DMS114 treated with DMSO at 0.1 percent for 48 hours (cell line): ENCODE data around the gene PNPO.
A peak's percentile ranks its signal among the peaks of the same experiment; 100 is the strongest.
"Not testable (repeated sequence)": the region's sequence is repeated elsewhere in the genome, so short reads cannot be mapped to it uniquely, and the experiment has no call there.

ENCODE experiments used
- DNase-seq: peaks from one replicate; lab custom pipeline; 2025; ENCODE audit not compliant: unreplicated experiment; lab: John Stamatoyannopoulos, UW

Gene PNPO

DNA sequence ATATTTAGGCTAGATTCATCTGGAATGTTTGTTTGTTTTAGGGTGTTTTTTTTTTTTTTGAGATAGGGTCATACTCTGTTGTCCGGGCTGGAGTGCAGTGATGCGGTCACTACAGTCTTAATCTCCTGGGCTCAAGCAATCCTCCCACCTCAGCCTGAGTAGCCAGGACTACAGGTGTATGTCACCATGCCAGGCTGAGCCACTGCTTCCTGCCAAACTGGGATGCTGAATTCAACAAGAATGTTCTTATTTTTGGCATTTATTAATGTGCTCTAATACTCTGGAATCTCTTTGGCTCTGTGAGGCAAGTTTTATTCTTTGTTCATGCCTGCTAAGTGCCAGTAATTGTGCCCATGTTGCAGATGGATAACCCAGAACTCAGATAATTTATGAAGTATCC lies 23.8 kb upstream of the PNPO start:
- DNase-seq, result no peak

- no peak for DNase-seq
Measured at GRCh38 chr17:47918006-47918405, 23.4 kb upstream of the PNPO start.

DNA sequence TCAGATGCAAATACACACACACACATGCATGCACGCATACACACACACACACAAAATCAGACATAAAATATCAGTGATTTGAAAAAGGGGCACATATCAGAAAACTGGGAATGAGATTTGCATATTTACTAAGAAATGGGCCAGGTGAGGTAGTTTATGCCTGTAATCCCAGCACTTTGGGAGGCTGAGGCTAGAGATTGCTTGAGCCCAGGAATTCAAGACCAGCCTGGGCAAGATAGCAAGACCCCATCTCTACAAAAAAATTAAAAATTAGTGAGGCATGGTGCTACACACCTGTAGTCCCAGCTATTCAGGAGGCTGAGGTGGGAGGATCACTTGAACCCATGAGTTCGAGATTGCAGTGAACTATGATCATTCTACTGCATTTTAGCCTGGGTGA lies 22.4 kb upstream of the PNPO start:
- no peak for DNase-seq

- DNase-seq, result not testable (repeated sequence)
Measured at GRCh38 chr17:47919889-47920288, 21.5 kb upstream of the PNPO start.

DNA sequence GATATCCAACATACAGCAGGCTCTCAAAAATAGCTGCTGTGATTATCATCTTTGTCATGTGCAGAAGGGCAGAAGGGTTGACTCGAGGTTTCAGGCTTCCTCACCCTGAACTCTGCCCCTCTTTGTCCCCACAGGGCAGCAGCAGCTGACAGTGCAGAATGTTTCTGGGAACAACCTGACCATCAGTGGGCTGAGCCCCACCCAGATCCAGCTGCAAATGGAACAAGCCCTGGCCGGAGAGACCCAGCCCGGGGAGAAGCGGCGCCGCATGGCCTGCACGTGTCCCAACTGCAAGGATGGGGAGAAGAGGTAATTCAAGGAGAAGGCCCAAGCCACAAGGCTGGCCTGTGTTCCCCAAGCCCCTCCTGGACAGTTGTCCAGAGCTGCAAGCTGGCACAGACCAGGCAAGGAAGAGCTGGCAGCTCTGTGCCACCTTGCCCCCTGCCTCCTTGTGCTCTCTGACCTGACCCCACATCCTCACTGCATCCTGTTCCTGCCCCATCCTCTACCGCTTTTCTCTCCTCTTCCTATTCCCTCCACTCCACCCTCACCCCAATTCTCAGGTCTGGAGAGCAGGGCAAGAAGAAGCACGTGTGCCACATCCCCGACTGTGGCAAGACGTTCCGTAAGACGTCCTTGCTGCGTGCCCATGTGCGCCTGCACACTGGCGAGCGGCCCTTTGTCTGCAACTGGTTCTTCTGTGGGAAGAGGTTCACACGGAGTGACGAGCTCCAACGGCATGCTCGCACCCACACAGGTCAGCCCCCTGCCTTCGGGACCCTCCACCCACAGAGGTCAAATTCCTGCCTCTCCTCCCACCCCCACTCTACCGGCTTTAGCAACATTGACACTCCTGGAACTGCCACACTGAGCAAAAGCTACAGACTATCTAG lies 16.3 kb upstream of the PNPO start:
- DNase-seq, result no peak

GRCh38 chr17:47925678-47925988 lies 15.7 kb upstream of the PNPO start:
- DNase-seq, result no peak

DNA sequence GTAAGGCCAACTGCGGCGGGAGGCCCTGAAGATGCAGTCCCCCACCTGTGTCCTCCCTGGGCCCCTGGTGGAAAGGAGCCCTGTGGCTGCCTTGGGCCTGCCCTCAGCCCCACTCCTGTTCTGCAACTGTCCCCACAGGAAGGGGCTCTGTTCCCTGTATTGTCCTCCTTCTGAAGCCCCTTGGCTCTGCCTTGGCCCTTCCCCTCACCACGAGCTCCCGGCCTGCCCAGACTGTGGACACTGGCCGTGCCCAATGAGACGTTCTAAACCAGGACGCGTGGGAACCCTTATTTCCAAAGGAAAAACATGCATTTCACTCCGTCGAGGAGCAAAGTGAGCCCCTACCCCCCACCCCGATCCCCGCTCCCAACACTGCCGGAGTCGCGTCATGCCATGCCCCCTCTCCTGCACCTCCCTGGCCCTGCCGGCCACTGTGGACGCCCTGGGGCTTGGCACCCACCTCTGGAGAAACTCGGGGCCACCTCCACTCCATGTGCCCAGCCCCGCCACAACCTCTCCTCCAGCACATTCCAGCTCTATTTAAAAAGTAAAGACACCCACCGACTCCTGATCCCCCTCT lies 13.5 kb upstream of the PNPO start:
- DNase-seq, result no peak

DNA sequence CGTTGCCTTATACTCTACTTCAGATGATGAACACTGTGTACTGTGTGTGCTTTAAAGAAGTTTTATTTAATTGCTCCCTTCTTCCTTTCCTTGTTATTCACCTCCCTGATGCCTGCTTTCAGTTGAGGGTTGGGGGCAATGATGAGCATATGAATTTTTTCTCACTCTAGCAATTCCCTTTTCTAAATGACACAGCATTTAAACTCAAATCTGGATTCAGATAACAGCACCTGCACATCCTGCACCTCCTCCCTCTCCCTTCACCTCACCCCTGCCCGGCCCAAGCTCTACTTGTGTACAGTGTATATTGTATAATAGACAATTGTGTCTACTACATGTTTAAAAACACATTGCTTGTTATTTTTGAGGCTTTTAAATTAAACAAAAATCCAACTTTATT lies 13.0 kb upstream of the PNPO start:
- no peak for DNase-seq

- no peak for DNase-seq
Measured at GRCh38 chr17:47929218-47930000, 12.0 kb upstream of the PNPO start.

GRCh38 chr17:47931848-47932247 lies 9.5 kb upstream of the PNPO start:
- no peak for DNase-seq

GRCh38 chr17:47934856-47935255 lies 6.5 kb upstream of the PNPO start:
- no peak for DNase-seq

DNA sequence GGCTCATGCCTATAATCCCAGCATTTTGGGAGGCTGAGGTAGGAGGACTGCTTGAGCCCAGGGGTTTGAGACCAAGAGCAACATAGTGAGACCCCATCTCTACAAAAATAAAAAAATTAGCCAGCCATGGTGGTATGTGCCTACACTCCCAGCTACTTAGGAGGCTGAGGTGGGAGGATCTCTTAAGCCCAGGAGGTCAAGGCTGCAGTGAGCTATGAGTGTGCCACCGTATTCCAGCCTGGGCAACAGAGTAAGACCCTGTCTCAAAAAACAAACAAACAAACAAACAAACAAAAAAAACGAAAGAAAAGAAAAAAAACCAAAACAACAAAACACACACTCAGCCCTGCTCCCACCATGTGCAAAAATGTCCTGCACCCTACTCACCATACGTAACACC lies 5.9 kb upstream of the PNPO start:
- DNase-seq, result not testable (repeated sequence)

- no peak for DNase-seq
Measured at GRCh38 chr17:47935961-47936360, 5.4 kb upstream of the PNPO start.

DNA sequence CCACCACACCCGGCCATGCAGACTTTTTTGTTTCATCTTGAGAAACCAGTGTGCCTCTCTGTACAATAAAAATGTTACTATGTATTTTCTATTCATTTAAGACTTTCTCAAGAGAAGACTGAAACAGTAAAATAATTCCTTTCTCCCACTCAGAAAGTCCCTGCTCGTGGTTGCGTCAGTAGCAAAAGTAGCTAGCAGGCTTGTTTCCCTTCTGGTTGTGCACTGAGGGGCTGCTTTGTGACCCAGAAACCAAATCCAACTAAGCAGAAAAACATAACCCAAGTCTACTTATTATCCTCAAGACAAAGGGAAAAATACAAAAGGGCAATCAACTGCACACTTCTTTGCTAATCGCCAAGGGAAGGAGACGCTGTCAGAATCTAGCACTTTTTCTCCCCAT lies 3.4 kb upstream of the PNPO start:
- DNase-seq, result no peak

DNA sequence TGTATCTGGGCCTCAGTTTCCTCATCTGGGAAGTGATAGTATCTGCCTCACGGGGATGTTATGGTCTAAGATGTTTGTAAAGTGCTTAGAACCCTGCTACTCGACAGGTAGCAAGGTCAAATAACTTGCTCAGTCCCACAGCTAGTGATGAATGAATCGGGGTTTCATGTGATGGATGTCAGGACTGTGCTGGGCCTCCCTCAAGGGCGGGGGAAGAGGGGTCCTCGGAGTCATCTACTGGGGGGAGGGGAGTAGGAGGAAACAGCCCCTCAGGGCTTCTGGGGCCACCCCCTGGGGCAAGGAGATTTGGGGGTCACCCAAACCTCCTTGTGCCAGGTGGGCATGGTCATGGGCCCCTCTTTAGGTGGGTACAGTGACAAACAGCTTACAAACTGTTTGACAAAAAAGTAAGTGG lies 732 bp downstream of the PNPO start:
- no peak for DNase-seq

DNA sequence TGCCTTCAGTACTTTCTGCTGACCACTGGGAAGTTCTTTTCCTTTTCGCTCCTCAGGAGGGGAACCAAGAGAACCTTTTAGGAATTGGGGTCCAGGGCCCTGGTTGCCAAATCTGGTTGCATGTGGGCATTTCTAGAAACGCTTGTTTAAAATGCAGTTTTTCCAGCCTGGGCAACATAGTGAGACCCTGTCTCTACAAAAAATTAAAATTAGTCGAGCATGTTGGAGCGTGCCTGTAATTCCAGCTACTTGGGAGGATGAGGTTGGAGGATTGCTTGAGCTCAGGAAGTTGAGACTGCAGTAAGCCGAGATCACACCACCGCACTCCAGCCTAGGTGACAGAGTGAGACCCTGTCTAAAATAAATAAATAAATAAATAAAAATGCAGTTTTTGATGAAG lies 1.2 kb downstream of the PNPO start:
- DNase-seq, result no peak

- DNase-seq, result no peak
Measured at GRCh38 chr17:47945080-47945479, 3.7 kb downstream of the PNPO start.

- no peak for DNase-seq
Measured at GRCh38 chr17:47945529-47946508, 4.4 kb downstream of the PNPO start.

DNA sequence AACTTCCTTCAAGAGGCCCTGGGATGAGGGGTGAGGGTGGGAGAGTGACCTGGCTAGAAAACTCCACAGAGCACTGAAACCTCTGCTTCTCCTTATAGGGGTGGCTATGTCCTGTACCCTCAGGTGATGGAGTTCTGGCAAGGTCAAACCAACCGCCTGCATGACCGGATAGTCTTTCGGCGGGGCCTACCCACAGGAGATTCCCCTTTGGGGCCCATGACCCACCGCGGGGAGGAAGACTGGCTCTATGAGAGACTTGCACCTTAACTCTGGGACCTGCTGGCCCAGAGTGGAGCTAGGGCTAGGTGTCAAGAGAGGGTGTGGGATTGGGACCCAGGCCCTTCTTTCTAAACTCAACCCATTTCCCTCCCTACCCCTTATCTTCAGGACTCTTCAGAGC lies 5.1 kb downstream of the PNPO start:
- DNase-seq, result no peak

GRCh38 chr17:47946929-47947397 lies 5.6 kb downstream of the PNPO start:
- peak; percentile 40 for DNase-seq

DNA sequence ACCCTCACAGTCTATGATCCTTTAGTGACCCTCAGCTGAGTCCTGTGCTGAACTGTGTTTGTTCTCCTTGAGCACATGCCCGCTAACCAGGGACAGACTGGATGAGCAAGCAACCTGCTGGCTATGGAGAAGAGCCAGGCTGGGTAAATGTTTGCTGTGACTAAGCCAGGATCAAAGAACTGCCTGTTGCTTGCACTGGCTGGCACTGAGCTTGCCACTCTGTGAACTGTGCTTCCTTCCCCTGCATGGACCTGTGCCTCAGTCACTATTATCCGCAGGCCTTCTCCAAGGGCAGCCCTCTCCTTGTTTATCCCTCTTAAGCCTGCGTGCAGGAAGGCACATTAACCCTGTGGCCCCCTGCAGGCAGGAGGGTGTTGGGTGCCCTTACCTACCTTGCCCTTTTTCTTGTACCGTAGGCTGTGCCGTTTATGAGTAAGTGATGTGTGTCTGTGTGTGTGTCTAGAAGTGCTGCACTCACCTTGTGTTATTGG lies 7.4 kb downstream of the PNPO start:
- DNase-seq, result no peak
